ENCODE results near the gene DEFB131B.
"Not testable (repeated sequence)": the region's sequence is repeated elsewhere in the genome, so short reads cannot be mapped to it uniquely, and the experiment has no call there.

DEFB131B gene

GRCh38 chr11:71911986-71912340 is 33.7 kb downstream of the DEFB131B start:
- not testable (repeated sequence) for DNase-seq

GRCh38 chr11:71913756-71914526 is 35.7 kb downstream of the DEFB131B start:
- no peak for DNase-seq

GRCh38 chr11:71914617-71915189 is 36.5 kb downstream of the DEFB131B start:
- DNase-seq = no peak

- no peak for DNase-seq
Observed at GRCh38 chr11:71917646-71918140, 39.4 kb downstream of the DEFB131B start.

GRCh38 chr11:71927820-71928736 is 49.8 kb downstream of the DEFB131B start, which contains the start of gene XNDC1N:
XNDC1N (minus strand) TSS chr11:71928594; CDS start chr11:71923353, 5,241 bp downstream.
- DNase-seq = peak; percentile 81

GRCh38 chr11:71928737-71929443 is 50.6 kb downstream of the DEFB131B start, which contains the start of gene RNF121:
RNF121 (plus strand) TSS chr11:71929046; CDS start chr11:71929062, 16 bp downstream.
- DNase-seq = peak; percentile 91

- no peak for DNase-seq
Observed at GRCh38 chr11:71929491-71929890, 51.2 kb downstream of the DEFB131B start.

- DNase-seq = no peak
Observed at GRCh38 chr11:71930556-71931244, 52.4 kb downstream of the DEFB131B start.

- no peak for DNase-seq
Observed at GRCh38 chr11:71931245-71931602, 53.0 kb downstream of the DEFB131B start.

GRCh38 chr11:71933141-71933933 is 55.1 kb downstream of the DEFB131B start:
- no peak for DNase-seq
